Activated CD8-positive, alpha-beta memory T cell treated with anti-CD3 and anti-CD28 coated beads, Interleukin-2, amount 50 U/mL, for 24 hours (primary cell): ENCODE measurements around the gene MMD.
A peak's percentile ranks its signal among the peaks of the same experiment; 100 is the strongest.
"Not testable (repeated sequence)": the region's sequence is repeated elsewhere in the genome, so short reads cannot be mapped to it uniquely, and the experiment has no call there.

Experiments used
- DNase-seq: peaks from one replicate; pipeline ENCODE4 v3.0.0-alpha.2; 2020; ENCODE audit errors: extremely low read depth

MMD gene

GRCh38 chr17:55395803-55396505 lies 25.7 kb downstream of the MMD start:
- no peak for DNase-seq

GRCh38 chr17:55394357-55395021 lies 27.1 kb downstream of the MMD start:
- no peak for DNase-seq

- no peak for DNase-seq
Measured at GRCh38 chr17:55391764-55392467, 29.7 kb downstream of the MMD start.

- no peak for DNase-seq
Measured at GRCh38 chr17:55391244-55391757, 30.3 kb downstream of the MMD start.

- DNase-seq, result no peak
Measured at GRCh38 chr17:55390364-55390977, 31.2 kb downstream of the MMD start.

- not testable (repeated sequence) for DNase-seq
Measured at GRCh38 chr17:55389715-55390114, 31.9 kb downstream of the MMD start.

GRCh38 chr17:55388842-55389241 lies 32.8 kb downstream of the MMD start:
- no peak for DNase-seq

GRCh38 chr17:55386796-55387332 lies 34.8 kb downstream of the MMD start:
- DNase-seq, result no peak

- no peak for DNase-seq
Measured at GRCh38 chr17:55384643-55385232, 36.9 kb downstream of the MMD start.

- no peak for DNase-seq
Measured at GRCh38 chr17:55383771-55384642, 37.6 kb downstream of the MMD start.

- DNase-seq, result no peak
Measured at GRCh38 chr17:55381017-55381770, 40.4 kb downstream of the MMD start.

- DNase-seq, result no peak
Measured at GRCh38 chr17:55377671-55378275, 43.9 kb downstream of the MMD start.

- no peak for DNase-seq
Measured at GRCh38 chr17:55368706-55369105, 52.9 kb downstream of the MMD start.

- no peak for DNase-seq
Measured at GRCh38 chr17:55366020-55366481, 55.6 kb downstream of the MMD start.

- DNase-seq, result no peak
Measured at GRCh38 chr17:55363033-55363432, 58.6 kb downstream of the MMD start.

- DNase-seq, result no peak
Measured at GRCh38 chr17:55360971-55361370, 60.7 kb downstream of the MMD start.

- peak; percentile 54 for DNase-seq
Measured at GRCh38 chr17:55356434-55357328, 65.0 kb downstream of the MMD start.

- DNase-seq, result no peak
Measured at GRCh38 chr17:55354941-55355340, 66.7 kb downstream of the MMD start.
